MG63 (cell line): Measurements from ENCODE around the gene ZNF175. TPM values are rescaled to one million over a fixed set of nuclear protein-coding genes. Genes with fewer than 3 reads are reported as not detected.

ENCODE experiments used
- DNase-seq: peaks from one replicate; pipeline ENCODE4 v3.0.0-alpha.2; 2020
- H3K27me3 ChIP-seq: fragments of 250-450 bp; sonication (Bioruptor Pico); 2 replicates; pipeline ENCODE4 v1.5.1; 2020; ENCODE audit warnings: mild to moderate bottlenecking, moderate library complexity
- H3K36me3 ChIP-seq: fragments of 250-450 bp; sonication (Bioruptor Pico); 2 replicates; pipeline ENCODE4 v1.5.1; 2020; ENCODE audit warnings: mild to moderate bottlenecking, moderate library complexity
- H3K4me3 ChIP-seq: fragments of 250-450 bp; sonication (Bioruptor Pico); 2 replicates; pipeline ENCODE4 v1.5.1; 2020; ENCODE audit warnings: mild to moderate bottlenecking, moderate library complexity
- H3K9me3 ChIP-seq: fragments of 250-450 bp; sonication (Bioruptor Pico); 2 replicates; pipeline ENCODE4 v1.5.1; 2020; ENCODE audit warnings: mild to moderate bottlenecking, moderate library complexity
- total RNA-seq: library from RNA; depleted of rRNA; stranded (reverse); fragments of >200 nt; shearing (Covaris generic); gene quantifications from 2 replicates; pipeline ENCODE4 v1.2.3, GENCODE V29; 2014; ENCODE audit warnings: low replicate concordance

The ZNF175 gene
- total RNA-seq, 1 experiment from 2014 or later, result 2.9 TPM

GRCh38 chr19:51547397-51548212 lies 23.5 kb upstream of the ZNF175 start:
- peaks cover 3% of the 10 kb centered on the region; the same call in 1 of the 2 replicates for H3K27me3 ChIP-seq
- no peak overlapping the region for H3K4me3 ChIP-seq
- no peak for DNase-seq
- no peaks in the 10 kb centered on the region for H3K9me3 ChIP-seq
- H3K36me3 ChIP-seq, result no peaks in the 10 kb centered on the region

DNA sequence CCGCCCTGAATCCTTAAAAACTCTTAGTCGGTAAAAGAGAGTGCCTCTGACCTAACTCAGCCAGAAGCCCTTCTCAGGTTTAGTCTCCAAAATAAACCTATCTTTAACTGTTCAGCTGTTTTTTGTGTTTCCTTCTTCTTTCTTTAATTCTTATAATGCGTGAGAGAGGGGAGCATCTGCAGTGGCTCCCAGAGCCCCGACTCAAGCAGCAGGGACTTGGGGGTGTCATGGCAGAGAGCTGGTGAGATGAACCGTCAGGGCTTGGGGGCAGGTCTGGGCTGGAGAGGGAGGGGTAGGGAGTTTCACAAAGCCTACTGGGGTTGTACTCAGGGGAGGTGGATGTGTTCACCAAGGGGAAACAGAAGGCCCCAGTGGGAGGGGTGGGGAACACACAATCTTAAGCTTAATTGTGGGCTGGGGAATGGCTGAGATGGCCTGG lies 22.9 kb upstream of the ZNF175 start:
- H3K36me3 ChIP-seq, result no peaks in the 10 kb centered on the region
- H3K9me3 ChIP-seq, result no peaks in the 10 kb centered on the region
- no peak overlapping the region for H3K4me3 ChIP-seq
- H3K27me3 ChIP-seq, result peaks cover 3% of the 10 kb centered on the region; the same call in 1 of the 2 replicates
- DNase-seq, result no peak

- no peak for DNase-seq
- H3K27me3 ChIP-seq, result peaks cover 3% of the 10 kb centered on the region; the same call in 1 of the 2 replicates
- H3K9me3 ChIP-seq, result no peaks in the 10 kb centered on the region
- no peaks in the 10 kb centered on the region for H3K36me3 ChIP-seq
- H3K4me3 ChIP-seq, result no peak overlapping the region
These were observed 22.2 kb upstream of the ZNF175 start for GRCh38 chr19:51548891-51549305.

- Histone ChIP-seq H3K4me3 (no peak overlapping the region), H3K9me3 (no peaks in the 10 kb centered on the region), H3K27me3 (peaks cover 3% of the 10 kb centered on the region; the same call in 1 of the 2 replicates), H3K36me3 (no peaks in the 10 kb centered on the region)
- DNase-seq, result no peak
These were observed 21.4 kb upstream of the ZNF175 start for GRCh38 chr19:51549533-51550324.

DNA sequence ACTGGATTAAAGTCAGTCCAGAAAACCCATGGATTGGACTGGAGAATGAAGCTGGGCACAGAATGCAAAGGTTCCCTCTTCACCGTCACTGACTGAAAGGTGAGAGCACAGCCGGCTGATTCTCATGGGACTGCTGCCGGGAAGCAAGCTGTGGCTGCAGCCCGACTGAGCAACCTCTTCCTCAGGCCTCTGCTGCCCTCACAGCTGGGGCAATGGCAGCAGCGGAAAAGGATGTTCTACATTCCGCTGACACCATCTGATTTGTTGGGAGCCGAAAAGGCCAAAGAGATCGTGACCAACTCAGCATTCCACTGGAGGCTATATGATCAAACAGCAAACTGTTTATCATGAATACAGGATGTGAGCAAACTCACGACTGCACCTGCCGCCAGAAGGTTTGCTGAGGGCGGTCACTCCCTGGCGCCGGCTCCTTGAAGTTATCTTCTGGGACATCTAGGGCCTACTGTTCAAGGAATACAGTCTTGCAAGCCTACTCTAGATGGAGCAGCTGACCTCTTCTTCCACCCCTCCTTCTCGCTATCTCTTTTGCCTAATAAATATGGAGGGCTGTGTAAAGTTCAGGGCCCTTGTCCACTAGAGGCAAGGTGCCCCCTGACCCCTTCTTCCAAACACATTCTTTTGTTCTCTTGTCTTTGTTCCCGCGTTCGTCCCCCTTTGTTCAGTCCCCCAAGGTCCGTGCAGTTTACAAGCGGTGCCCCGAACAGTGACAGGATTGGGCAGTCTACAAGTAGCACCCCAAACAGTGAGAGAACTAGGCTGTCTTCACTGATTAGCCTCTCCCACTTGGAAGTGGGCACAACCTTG lies 20.0 kb upstream of the ZNF175 start:
- no peaks in the 10 kb centered on the region for H3K9me3 ChIP-seq
- no peak for DNase-seq

GRCh38 chr19:51551673-51552432 lies 19.2 kb upstream of the ZNF175 start:
- DNase-seq, result no peak
- Histone ChIP-seq H3K4me3 (no peak overlapping the region), H3K27me3 (peaks cover 3% of the 10 kb centered on the region; the same call in 1 of the 2 replicates), H3K36me3 (no peaks in the 10 kb centered on the region), H3K9me3 (no peaks in the 10 kb centered on the region)

More for the DNA sequence above, 20.0 kb upstream of the ZNF175 start:
- H3K36me3 ChIP-seq, result no peaks in the 10 kb centered on the region
- peaks cover 3% of the 10 kb centered on the region; the same call in 1 of the 2 replicates for H3K27me3 ChIP-seq
- H3K4me3 ChIP-seq, result no peak overlapping the region

- no peak for DNase-seq
- Histone ChIP-seq H3K27me3 (peaks cover 3% of the 10 kb centered on the region; the same call in 1 of the 2 replicates), H3K4me3 (no peak overlapping the region), H3K36me3 (no peaks in the 10 kb centered on the region), H3K9me3 (no peaks in the 10 kb centered on the region)
These were observed 18.5 kb upstream of the ZNF175 start for GRCh38 chr19:51552608-51552995.

DNA sequence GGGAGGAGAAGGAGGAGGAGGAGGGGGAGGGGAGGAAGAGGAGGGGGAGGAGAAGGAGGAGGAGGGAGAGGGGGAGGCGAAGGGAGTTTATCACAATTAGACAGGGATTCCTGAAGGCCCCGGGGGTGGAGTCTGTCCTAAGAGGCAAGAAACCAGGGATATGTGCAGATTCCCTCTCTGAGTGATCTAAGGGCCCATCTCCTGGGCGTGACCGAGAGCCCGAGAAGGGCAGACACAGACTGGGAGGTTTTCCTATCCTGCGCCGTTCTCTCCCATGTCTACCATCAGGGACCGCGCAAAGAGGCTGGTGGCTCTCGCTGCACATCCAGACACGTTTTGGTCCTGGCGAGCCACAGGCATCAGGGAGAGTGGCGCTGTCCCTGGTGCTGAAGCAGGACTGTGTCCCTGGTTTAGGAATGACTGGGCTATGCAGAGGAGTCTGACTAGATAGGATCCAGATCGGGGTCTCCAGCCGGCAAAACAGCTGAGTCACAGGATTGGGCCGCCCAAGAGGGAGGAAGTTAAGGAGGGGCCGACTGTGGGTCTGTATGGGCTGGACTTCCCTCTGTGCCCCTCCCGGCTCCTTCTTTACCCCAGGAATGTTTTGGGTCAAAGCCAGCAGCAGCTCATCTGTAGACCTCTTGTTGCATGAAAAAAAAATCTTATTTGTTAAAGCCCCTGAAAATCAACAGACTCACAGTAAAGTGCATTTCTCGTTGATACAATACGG lies 17.9 kb upstream of the ZNF175 start:
- H3K9me3 ChIP-seq, result no peaks in the 10 kb centered on the region
- no peaks in the 10 kb centered on the region for H3K36me3 ChIP-seq
- no peak overlapping the region for H3K4me3 ChIP-seq
- DNase-seq, result peak; percentile 67
- peaks cover 3% of the 10 kb centered on the region; the same call in 1 of the 2 replicates for H3K27me3 ChIP-seq

DNA sequence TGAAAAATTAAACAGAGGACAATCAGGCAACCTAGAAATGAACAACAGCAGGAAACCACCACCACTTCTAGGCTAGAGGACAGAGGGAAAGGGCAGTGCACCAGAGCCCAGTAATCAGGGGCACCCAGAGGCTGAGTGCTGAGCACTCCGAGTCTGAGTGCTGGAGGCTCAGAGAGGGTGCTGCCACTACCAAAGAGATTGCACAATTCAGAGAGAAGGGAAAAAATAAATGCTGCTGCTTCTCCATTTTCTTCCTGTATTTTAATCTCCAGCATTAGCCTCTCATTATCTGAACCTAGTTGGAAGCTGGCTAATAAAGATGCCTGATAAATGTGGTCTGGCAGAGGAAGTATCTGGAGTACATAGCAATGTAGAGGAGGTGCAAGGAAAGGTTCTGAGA lies 11.8 kb upstream of the ZNF175 start:
- DNase-seq, result no peak
- Histone ChIP-seq H3K9me3 (no peaks in the 10 kb centered on the region), H3K27me3 (no peaks in the 10 kb centered on the region), H3K4me3 (no peak overlapping the region), H3K36me3 (no peaks in the 10 kb centered on the region)

GRCh38 chr19:51560339-51560738 lies 10.7 kb upstream of the ZNF175 start:
- Histone ChIP-seq H3K4me3 (no peak overlapping the region), H3K9me3 (no peaks in the 10 kb centered on the region), H3K36me3 (no peaks in the 10 kb centered on the region), H3K27me3 (no peaks in the 10 kb centered on the region; the same call in 1 of the 2 replicates)
- DNase-seq, result no peak

DNA sequence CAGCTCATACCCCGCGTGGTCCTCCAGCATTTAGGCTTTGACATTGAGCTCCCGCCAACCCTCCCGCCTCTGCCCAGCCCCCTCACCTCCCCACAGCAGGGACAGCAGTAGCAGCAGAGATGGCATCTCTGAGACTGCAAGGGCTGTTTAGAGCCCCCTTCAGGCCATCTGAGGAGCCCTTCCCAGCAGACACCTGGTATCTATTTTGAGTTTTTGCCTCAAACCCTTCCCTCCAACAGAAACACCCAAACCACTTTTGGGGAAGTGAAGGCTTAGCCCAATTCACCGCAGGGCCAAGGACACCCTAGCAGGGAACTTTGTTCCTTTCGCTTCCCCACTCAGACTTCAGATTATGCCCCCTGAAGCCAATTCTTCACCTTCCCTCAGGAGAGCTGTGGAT lies 6.3 kb upstream of the ZNF175 start:
- Histone ChIP-seq H3K4me3 (no peak overlapping the region), H3K36me3 (no peaks in the 10 kb centered on the region), H3K9me3 (no peaks in the 10 kb centered on the region), H3K27me3 (peaks cover 7% of the 10 kb centered on the region; the same call in 1 of the 2 replicates)
- no peak for DNase-seq

GRCh38 chr19:51565583-51565982 lies 5.5 kb upstream of the ZNF175 start:
- H3K36me3 ChIP-seq, result no peaks in the 10 kb centered on the region
- DNase-seq, result no peak
- no peaks in the 10 kb centered on the region for H3K9me3 ChIP-seq
- H3K27me3 ChIP-seq, result peaks cover 7% of the 10 kb centered on the region; the same call in 1 of the 2 replicates
- no peak overlapping the region for H3K4me3 ChIP-seq

- H3K36me3 ChIP-seq, result no peaks in the 10 kb centered on the region
- H3K4me3 ChIP-seq, result no peak overlapping the region
- DNase-seq, result no peak
- peaks cover 7% of the 10 kb centered on the region; the same call in 1 of the 2 replicates for H3K27me3 ChIP-seq
- no peaks in the 10 kb centered on the region for H3K9me3 ChIP-seq
These were observed 4.5 kb upstream of the ZNF175 start for GRCh38 chr19:51566489-51567100.

DNA sequence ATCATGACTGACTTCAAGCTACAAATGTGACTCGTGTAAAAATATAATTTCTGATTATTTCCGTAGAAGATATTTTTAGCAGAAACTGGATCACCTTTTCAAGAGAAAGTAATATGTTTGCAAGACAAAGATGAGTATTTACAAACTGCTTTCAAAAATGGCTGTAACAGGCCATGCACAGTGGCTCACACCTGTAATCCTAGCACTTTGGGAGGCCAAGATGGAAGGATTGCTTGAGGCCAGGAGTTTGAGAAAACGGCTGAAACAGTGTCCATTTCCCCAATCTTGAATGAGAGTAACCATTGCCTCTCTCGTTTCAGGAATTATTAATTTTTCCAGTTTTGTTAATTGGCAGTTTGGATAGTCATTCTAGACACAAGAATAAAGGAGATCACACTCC lies 3.5 kb upstream of the ZNF175 start:
- peaks cover 7% of the 10 kb centered on the region; the same call in 1 of the 2 replicates for H3K27me3 ChIP-seq

DNA sequence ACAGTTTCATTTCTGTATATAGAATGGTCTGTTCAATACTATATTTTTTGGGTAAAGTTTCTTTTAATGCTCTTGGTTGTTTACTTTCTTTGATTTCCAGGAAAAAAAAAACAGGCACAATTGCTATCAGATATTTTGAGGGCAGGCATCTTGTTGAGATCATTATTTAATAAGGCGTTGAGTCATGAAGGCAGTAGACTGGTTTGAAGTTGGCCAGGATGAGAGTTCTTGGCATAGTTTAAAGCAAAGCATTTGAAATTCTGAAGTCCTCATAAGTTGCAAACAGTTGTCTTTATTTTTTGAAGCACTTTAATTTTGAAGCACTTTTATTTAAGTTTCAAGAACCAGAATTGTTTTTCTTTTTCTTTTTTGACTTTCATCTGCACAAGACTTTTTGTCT lies 2.6 kb upstream of the ZNF175 start:
- DNase-seq, result no peak
- Histone ChIP-seq H3K9me3 (no peaks in the 10 kb centered on the region), H3K36me3 (peaks cover 6% of the 10 kb centered on the region; the same call in 1 of the 2 replicates), H3K27me3 (peaks cover 7% of the 10 kb centered on the region; the same call in 1 of the 2 replicates), H3K4me3 (no peak overlapping the region)

More for the DNA sequence above, 3.5 kb upstream of the ZNF175 start:
- Histone ChIP-seq H3K4me3 (no peak overlapping the region), H3K9me3 (no peaks in the 10 kb centered on the region), H3K36me3 (no peaks in the 10 kb centered on the region; the same call in 1 of the 2 replicates)
- DNase-seq, result no peak
